OCI-LY1 (cell line): ENCODE results near the gene TBC1D4.

Source experiments
- CTCF ChIP-seq: fragments of 200-600 bp; sonication (generic), shearing (Covaris generic); IDR thresholded peaks from 2 replicates; pipeline ENCODE4 v1.5.1; 2017; ENCODE audit warnings: mild to moderate bottlenecking, antibody characterized with exemption, low read length, moderate library complexity, mixed read lengths
- EZH2 ChIP-seq: fragments of 200-600 bp; sonication (generic), shearing (Covaris generic); IDR thresholded peaks from 2 replicates; pipeline ENCODE4 v1.8.0; 2017; ENCODE audit warnings: borderline replicate concordance, mixed run types, mild to moderate bottlenecking, antibody characterized with exemption, low read length, moderate library complexity, mixed read lengths

- no peak for TF ChIP-seq CTCF
- no peak for TF ChIP-seq EZH2
These were observed 781 bp upstream of the TBC1D4 start for GRCh38 chr13:75482820-75483079.
